Effector memory CD4-positive, alpha-beta T cell (primary cell): ENCODE data around the gene TRERF1.

Experiments
- DNase-seq, 3 donors: peaks; one replicate each; pipeline ENCODE4 v3.0.0-alpha.2; 2020
- H3K27ac ChIP-seq: 2 replicates; pipeline ENCODE4 v1.7.0; 2013; ENCODE audit warnings: mild to moderate bottlenecking, low read length, moderate library complexity; ENCODE audit not compliant: insufficient read depth, poor library complexity, severe bottlenecking
- H3K27me3 ChIP-seq: replicated peaks from 2 replicates; pipeline ENCODE4 v1.7.0; 2013; ENCODE audit warnings: mild to moderate bottlenecking, low read length; ENCODE audit not compliant: insufficient read depth, control insufficient read depth, poor library complexity, severe bottlenecking
- H3K36me3 ChIP-seq: 2 replicates; pipeline ENCODE4 v1.7.0; 2013; ENCODE audit warnings: mild to moderate bottlenecking, low read length, moderate library complexity; ENCODE audit not compliant: control insufficient read depth, insufficient read depth
- H3K4me1 ChIP-seq: 2 replicates; pipeline ENCODE4 v1.7.0; 2013; ENCODE audit warnings: low read length, mild to moderate bottlenecking; ENCODE audit not compliant: control insufficient read depth, insufficient read depth, poor library complexity, severe bottlenecking
- H3K4me3 ChIP-seq: 2 replicates; pipeline ENCODE4 v1.7.0; 2013; ENCODE audit warnings: low read length, low read depth, mild to moderate bottlenecking; ENCODE audit not compliant: insufficient read depth, poor library complexity, severe bottlenecking
- H3K9me3 ChIP-seq: 2 replicates; pipeline ENCODE4 v1.7.0; 2013; ENCODE audit warnings: mild to moderate bottlenecking, low read length, moderate library complexity; ENCODE audit not compliant: control insufficient read depth

TRERF1 gene

GRCh38 chr6:42230345-42231321 is 221.1 kb downstream of the TRERF1 start:
- H3K9me3 ChIP-seq = no peaks in the 10 kb centered on the region
- H3K36me3 ChIP-seq = peaks cover 18% of the 10 kb centered on the region
- DNase-seq = no peak
- no peaks in the 10 kb centered on the region for H3K27me3 ChIP-seq
- no peaks in the 10 kb centered on the region for H3K4me1 ChIP-seq
- H3K27ac ChIP-seq = no peak overlapping the region
- no peak overlapping the region for H3K4me3 ChIP-seq

- no peak overlapping the region for H3K4me3 ChIP-seq
- H3K9me3 ChIP-seq = no peaks in the 10 kb centered on the region
- H3K36me3 ChIP-seq = peaks cover 18% of the 10 kb centered on the region
- no peaks in the 10 kb centered on the region for H3K4me1 ChIP-seq
- no peak for DNase-seq
- H3K27ac ChIP-seq = no peak overlapping the region
- no peaks in the 10 kb centered on the region for H3K27me3 ChIP-seq
Observed at GRCh38 chr6:42229506-42230119, 222.1 kb downstream of the TRERF1 start.

- Histone ChIP-seq H3K27ac (no peak overlapping the region), H3K27me3 (no peaks in the 10 kb centered on the region), H3K9me3 (no peaks in the 10 kb centered on the region), H3K36me3 (peaks cover 18% of the 10 kb centered on the region), H3K4me3 (no peak overlapping the region), H3K4me1 (no peaks in the 10 kb centered on the region)
- DNase-seq = no peak
Observed at GRCh38 chr6:42228305-42228704, 223.4 kb downstream of the TRERF1 start.

GRCh38 chr6:42227173-42227850 is 224.4 kb downstream of the TRERF1 start:
- peaks cover 18% of the 10 kb centered on the region for H3K36me3 ChIP-seq
- no peak for DNase-seq

GRCh38 chr6:42226645-42227143 is 225.0 kb downstream of the TRERF1 start:
- no peak for DNase-seq
- H3K4me3 ChIP-seq = no peak overlapping the region
- H3K27ac ChIP-seq = no peak overlapping the region
- H3K36me3 ChIP-seq = peaks cover 18% of the 10 kb centered on the region
- H3K27me3 ChIP-seq = no peaks in the 10 kb centered on the region
- no peaks in the 10 kb centered on the region for H3K9me3 ChIP-seq
- no peaks in the 10 kb centered on the region for H3K4me1 ChIP-seq

More at GRCh38 chr6:42227173-42227850, 224.4 kb downstream of the TRERF1 start:
- Histone ChIP-seq H3K9me3 (no peaks in the 10 kb centered on the region), H3K27me3 (no peaks in the 10 kb centered on the region), H3K4me3 (no peak overlapping the region), H3K27ac (no peak overlapping the region), H3K4me1 (no peaks in the 10 kb centered on the region)

GRCh38 chr6:42226161-42226611 is 225.5 kb downstream of the TRERF1 start:
- peaks cover 18% of the 10 kb centered on the region for H3K36me3 ChIP-seq
- no peak overlapping the region for H3K4me3 ChIP-seq
- DNase-seq = no peak
- no peak overlapping the region for H3K27ac ChIP-seq
- H3K27me3 ChIP-seq = no peaks in the 10 kb centered on the region
- no peaks in the 10 kb centered on the region for H3K4me1 ChIP-seq
- no peaks in the 10 kb centered on the region for H3K9me3 ChIP-seq

- Histone ChIP-seq H3K27me3 (no peaks in the 10 kb centered on the region), H3K36me3 (peaks cover 18% of the 10 kb centered on the region), H3K4me1 (no peaks in the 10 kb centered on the region), H3K4me3 (no peak overlapping the region), H3K27ac (no peak overlapping the region), H3K9me3 (no peaks in the 10 kb centered on the region)
- DNase-seq = no peak
Observed at GRCh38 chr6:42225419-42225818, 226.3 kb downstream of the TRERF1 start.

GRCh38 chr6:42225029-42225339 is 226.7 kb downstream of the TRERF1 start:
- H3K9me3 ChIP-seq = no peaks in the 10 kb centered on the region
- H3K36me3 ChIP-seq = peaks cover 18% of the 10 kb centered on the region
- H3K4me1 ChIP-seq = no peaks in the 10 kb centered on the region
- no peak overlapping the region for H3K27ac ChIP-seq
- no peak for DNase-seq
- H3K27me3 ChIP-seq = no peaks in the 10 kb centered on the region
- no peak overlapping the region for H3K4me3 ChIP-seq

- DNase-seq = no peak
- no peaks in the 10 kb centered on the region for H3K4me1 ChIP-seq
- H3K27ac ChIP-seq = no peak overlapping the region
- no peak overlapping the region for H3K4me3 ChIP-seq
- H3K36me3 ChIP-seq = peaks cover 18% of the 10 kb centered on the region
- H3K9me3 ChIP-seq = no peaks in the 10 kb centered on the region
- no peaks in the 10 kb centered on the region for H3K27me3 ChIP-seq
Observed at GRCh38 chr6:42224222-42225028, 227.3 kb downstream of the TRERF1 start.
